SH-SY5Y (cell line): ENCODE results near the gene SIRT3.

Experiments used
- GATA2 ChIP-seq: IDR thresholded peaks from 2 replicates; pipeline ENCODE4 v1.6.1; 2011; ENCODE audit warnings: mild to moderate bottlenecking, low read depth, low read length
- GATA3 ChIP-seq: IDR thresholded peaks from 2 replicates; pipeline ENCODE4 v1.6.1; 2011; ENCODE audit warnings: low read depth, mild to moderate bottlenecking, low read length, moderate library complexity

SIRT3 gene

DNA sequence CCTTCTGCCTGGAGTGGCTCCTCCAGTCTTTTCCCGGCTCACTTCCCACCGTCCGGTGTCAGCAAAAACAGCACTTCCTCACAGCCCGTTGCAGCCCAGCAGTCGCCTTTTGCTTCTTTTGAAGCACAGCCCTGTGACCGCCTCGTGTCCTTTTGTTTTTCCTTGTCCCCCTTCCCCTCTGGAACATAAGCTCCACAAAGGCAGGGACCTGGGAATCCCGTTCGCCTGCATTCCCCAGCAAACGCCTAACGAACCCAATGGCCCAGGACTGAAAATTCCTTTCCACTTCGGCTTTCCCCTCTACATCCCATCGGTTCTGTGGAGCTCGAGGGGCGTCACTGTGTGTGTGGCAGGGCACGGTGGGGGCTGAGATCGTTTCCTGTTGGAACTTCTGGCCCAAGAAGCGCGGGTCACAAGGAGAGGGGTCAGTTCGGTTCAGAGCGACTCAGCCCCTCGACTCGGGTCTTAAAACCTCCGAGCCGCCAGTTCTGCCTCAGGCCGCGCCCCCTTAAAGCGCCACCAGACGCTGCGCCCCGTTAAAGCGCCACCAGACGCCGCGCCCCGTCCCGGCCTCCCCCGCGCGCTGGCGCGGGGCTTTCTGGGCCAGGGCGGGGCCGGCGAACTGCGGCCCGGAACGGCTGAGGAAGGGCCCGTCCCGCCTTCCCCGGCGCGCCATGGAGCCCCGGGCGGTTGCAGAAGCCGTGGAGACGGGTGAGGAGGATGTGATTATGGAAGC lies 27.8 kb downstream of the SIRT3 start:
- TF ChIP-seq GATA3 (no peak), GATA2 (no peak)

DNA sequence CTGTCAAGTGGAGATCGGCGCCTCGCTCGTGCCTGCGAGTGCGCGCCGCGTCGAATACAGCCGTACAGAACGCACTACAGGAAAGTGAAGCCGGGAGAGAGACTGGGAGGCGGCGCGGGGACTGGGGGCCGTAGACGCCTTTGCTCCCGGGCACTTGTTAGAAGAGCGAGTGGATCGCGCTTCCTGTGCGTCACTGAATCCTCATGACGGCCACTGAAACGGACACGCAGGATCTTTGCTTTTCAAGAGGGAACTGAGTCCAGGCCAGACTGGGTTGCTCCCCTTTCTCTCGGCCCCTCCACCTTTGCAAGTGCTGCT lies 28.3 kb downstream of the SIRT3 start:
- no peak for TF ChIP-seq GATA3
- TF ChIP-seq GATA2: no peak

GRCh38 chr11:207208-207862 lies 28.8 kb downstream of the SIRT3 start, which contains the start of the genes BET1L and RIC8A:
Gene BET1L (minus strand): TSS chr11:207399. CDS start chr11:207321, 78 bp downstream.
Gene RIC8A (plus strand): TSS chr11:207708. CDS start chr11:208855, 1,147 bp downstream.
- TF ChIP-seq GATA2 (no peak), GATA3 (no peak)

- TF ChIP-seq GATA3 (no peak), GATA2 (no peak)
Observed at GRCh38 chr11:206526-207207, 29.5 kb downstream of the SIRT3 start.

DNA sequence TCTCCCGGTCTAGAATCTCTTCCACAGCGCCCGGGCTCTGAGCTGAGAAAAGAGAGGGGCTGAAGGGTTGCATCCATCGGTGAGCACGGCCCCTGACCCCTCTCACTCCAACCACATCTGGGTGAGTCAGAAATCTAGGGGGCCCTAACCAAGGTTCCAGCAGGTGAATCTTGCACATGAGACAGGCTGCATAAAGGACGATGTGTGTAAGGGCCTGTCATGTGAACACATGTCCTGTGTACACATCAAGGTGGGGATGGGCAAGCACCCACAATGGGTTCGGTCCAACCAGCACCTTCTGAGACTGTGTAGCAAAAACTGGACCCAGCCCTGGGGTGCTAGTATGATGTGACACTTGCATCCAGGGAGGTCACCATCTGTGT lies 30.1 kb downstream of the SIRT3 start:
- TF ChIP-seq GATA3: no peak

- TF ChIP-seq GATA2 (no peak), GATA3 (no peak)
Observed at GRCh38 chr11:205221-206001, 30.7 kb downstream of the SIRT3 start.

DNA sequence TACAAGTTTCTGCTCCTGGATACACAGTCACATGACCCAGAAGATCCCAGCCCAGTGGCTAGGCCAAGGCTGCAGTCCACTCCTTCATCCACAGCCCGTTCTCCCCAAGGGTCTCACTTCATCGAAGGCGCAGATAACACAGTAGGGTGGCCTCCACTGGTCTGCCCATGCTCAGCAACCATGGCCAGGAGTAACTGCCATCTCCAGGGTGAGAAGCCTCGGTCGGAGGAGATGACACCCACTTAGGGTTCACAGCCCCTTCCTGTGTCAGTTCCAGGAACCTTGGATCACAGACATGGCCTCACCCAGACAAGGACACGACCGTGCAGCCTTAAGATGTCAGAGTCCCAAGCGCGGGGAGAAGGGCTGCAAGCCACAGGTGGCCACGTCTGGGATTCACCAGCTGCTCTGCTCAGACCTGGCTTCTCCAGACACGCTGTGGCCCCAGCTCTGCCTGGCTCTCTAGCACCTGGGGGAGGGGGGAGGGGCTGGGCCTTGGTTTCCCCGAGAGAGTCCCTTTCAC lies 31.5 kb downstream of the SIRT3 start:
- no peak for TF ChIP-seq GATA3
- no peak for TF ChIP-seq GATA2

GRCh38 chr11:203945-204586 lies 32.1 kb downstream of the SIRT3 start:
- no peak for TF ChIP-seq GATA3
- TF ChIP-seq GATA2: no peak

DNA sequence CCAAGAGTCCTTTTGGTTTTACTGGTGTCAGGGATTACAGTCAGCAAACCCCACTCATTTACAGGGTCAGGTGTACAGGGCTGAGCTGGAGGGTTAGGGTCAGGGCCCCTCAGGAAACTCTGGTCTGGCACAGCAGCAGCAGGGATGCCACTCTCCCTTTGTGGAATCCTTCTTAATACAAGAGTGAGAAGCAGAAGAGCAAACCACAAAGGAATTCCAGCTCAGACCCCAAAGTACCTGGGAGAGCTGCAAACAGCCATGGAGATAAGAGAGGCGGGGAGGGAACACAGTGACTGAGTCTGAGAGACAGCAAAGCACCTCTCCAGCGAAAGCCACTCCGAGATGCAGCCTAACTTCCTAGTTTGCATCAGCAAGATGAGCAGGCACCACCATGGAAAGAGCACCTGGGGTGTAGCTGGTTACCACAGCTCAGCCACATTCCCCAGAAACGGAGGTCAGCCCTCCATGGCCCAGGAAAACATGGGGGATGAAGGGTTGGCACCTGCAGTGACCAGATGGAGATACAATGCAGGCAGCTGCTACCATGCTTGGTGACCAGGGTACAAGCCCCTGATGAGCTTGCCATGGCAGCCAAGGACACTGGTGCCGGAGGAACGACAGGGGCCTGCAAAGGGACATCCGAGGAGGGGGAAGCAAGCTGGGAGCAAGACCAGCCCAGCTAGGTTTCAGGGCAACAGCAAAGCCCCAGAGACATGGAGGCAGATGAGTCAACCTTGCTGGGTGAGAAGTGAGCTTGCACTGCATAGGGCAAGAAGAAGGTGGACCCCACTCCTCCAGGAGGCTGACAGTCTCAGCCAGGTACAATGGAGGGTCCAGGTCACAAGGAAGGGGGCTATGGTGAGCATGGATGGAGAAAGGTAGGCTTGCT lies 32.8 kb downstream of the SIRT3 start:
- TF ChIP-seq GATA2: no peak
- no peak for TF ChIP-seq GATA3

GRCh38 chr11:202490-202889 lies 33.7 kb downstream of the SIRT3 start:
- TF ChIP-seq GATA3: no peak
- TF ChIP-seq GATA2: no peak

- TF ChIP-seq GATA3: no peak
Observed at GRCh38 chr11:201966-202365, 34.2 kb downstream of the SIRT3 start.

GRCh38 chr11:200224-201003 lies 35.7 kb downstream of the SIRT3 start:
- TF ChIP-seq GATA3 (no peak), GATA2 (no peak)

- no peak for TF ChIP-seq GATA3
- TF ChIP-seq GATA2: no peak
Observed at GRCh38 chr11:199782-200181, 36.4 kb downstream of the SIRT3 start.
